SHP77 (cell line): ENCODE measurements around the gene ZFAND3.

ENCODE experiments used
- DNase-seq, 2 experiments: peaks; one replicate each; lab custom pipeline; 2025; lab: John Stamatoyannopoulos, UW

ZFAND3 gene

DNA sequence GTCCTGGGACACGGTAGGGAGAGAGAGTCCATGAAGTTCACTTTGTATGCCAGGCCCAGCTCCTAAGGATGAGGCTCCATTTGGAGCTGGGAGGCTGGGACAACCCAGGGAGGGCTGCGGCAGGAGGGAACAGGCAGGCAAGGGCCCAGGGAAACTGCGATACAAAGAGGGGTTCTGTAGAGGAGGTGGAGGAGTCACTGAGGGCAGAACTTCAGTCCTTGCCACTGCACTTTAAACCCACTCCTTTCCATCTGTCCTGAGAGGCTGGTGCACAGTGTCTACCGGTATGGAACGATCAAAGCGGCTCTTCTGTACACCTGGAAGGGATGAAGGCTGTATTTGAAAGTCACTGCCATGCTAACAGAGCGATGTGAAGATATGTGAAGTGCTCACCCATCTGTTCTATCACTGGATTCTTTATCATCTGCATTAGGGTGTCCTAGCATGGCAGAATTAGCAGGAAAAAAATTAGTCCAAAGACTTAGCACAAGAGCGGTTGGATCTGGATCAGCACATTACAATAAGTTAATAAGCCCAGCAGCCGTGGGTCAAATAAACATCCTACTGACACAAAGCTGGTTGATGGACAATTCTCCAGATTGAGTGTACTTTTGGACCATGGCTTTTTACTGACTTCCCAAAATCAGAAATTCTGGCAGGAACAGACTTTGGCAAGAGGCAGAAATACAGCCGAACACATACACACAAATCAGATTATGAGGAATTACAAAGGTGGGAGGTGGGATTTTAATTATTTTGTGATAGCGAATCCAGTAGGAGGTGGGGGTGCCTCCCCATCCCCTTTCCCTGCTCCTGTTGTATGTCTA, 20.9 kb upstream of the ZFAND3 start:
- DNase-seq, result no peak

GRCh38 chr6:37799263-37799644, 20.3 kb upstream of the ZFAND3 start:
- no peak for DNase-seq

DNA sequence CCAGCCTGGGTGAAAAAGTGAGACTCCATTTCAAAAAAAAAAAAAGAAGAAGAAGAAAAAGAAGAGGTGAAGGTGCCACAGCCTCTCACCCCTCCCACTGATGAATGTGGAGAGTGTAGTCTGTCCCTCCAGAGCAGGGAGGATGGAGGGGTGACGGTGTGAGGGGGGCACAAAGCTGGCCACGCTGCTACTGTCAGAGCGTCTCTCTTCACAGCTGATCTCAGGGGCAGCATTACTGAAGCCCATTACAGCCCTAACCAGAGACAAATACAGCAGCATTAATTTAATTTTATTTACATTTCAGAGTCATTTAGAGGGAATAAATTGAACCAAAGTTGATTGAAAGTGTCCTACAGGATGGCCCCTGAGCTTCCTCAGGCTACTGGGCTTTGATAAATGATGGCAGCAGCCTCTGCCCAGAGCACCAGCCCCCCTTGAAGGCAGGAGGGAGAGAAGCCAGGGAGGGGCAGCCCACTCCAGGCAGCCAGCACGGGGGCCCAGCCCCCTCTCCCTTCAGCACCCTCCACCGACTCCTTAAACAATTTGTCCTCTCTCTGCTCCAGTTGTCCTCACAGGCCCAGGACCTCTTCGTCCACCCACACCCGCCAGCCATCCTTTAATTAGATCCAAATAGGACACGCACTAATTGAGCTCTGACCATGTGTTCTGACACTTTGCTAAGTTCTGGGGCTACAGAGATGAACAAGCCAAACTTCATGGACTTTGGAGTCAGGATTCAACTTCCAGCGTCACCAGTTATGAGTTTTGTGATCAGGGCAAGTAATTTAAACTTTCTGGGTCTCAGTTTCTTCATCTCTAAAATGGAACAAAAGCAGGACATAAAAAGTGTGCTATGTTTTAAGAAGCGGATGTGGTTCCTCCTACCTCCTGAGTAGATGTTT, 18.6 kb upstream of the ZFAND3 start:
- no peak for DNase-seq

DNA sequence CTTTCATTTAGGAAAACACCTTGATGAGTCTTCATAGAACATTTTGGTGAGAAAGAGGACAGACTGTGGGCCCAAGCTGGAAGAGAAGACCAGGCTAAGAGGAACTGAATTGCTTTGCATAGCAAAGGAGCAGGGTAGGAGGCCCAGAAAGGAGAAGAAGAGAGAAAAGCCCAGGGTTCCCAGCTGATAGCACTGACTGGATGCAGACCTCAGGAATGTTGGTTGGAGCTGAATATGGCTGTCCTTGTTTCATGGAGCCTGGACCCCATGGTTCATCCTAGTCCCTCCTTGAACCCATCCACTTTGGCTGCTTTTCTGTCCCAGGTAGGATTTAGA, 18.0 kb upstream of the ZFAND3 start:
- no peak for DNase-seq

GRCh38 chr6:37802810-37803209, 16.7 kb upstream of the ZFAND3 start:
- no peak for DNase-seq

DNA sequence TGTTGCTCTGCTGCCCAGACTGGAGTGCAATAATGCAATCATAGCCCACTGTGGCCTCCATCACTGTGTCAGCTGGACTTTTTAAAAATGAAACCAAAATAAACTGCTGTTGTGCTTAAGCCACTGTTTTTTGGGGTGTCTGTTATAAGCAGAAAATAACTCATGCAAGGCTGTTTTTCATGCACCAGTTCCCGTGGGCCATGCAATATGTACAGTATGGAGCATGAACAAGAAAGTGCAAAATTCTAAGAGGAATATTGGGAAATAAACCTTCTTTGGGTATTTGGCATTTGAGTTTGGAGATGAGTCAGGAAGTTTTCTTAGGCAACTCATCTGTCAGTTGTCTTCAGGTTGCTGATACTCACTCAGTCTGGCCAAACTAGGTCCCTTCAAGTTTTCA, 14.9 kb upstream of the ZFAND3 start:
- DNase-seq, result no peak

DNA sequence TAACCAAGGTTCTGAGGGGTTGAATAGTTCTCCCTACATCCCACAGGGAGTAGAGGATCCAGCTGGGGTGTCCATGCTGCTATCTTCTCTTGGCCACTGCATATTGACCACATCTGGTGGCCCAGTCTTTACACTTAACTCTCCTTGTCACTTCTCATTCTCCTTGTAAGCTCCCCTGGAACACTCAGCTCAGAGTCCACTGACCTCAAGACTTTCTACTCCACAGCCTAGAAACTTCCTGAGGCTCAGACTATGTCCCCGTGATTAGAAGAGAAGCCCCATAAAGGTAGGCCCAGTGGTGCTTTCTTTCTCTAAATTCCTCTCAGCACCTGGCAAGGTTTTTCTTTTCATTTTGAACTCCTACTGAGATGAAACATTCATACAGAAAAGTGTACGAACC, 13.3 kb upstream of the ZFAND3 start:
- DNase-seq, result no peak

GRCh38 chr6:37807656-37808055, 11.9 kb upstream of the ZFAND3 start:
- peak in 1 of 2 experiments; percentile 27 for DNase-seq

- DNase-seq, result no peak
Observed at GRCh38 chr6:37809197-37809543, 10.4 kb upstream of the ZFAND3 start.

GRCh38 chr6:37812841-37813240, 6.7 kb upstream of the ZFAND3 start:
- no peak for DNase-seq

- DNase-seq, result no peak
Observed at GRCh38 chr6:37814374-37814773, 5.2 kb upstream of the ZFAND3 start.

DNA sequence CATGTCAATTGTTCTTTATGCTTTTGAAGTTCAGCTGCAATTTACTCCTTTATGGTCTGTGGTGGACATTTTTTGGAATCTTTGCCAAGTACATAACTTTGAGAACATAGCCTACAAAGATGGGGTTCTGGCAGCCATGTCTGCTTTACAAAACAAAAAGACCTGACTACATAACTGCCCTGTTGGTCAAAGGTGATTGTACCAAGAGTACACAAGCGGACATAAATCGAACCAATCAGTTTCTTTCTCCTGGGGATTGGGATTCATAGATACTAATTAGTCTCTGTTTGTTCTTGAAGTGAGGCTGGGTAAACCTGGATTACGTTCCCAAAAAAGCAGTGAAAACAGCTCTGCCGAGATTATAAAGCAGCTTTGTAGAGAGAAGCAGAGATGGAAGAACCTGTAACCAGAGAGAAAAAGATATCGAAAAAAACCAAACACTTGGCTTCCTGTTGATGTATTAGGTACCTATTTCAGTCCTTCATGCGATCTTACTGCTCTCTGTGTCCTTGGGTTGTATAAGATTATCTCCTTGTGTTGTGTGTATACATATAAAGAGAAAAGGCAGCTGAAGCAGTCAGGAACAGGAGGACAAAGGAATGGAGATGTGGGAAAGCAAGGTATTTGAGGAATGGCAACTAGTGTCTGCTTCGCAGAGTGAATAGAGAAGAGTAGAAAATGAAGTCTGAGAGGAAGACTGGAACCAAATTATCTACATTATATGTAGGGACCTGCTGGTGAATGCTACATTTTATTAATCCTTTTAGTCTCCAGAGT, 2.7 kb upstream of the ZFAND3 start:
- DNase-seq, result no peak

GRCh38 chr6:37818536-37819176, 871 bp upstream of the ZFAND3 start:
- DNase-seq, result peak; percentile 92 to 94

DNA sequence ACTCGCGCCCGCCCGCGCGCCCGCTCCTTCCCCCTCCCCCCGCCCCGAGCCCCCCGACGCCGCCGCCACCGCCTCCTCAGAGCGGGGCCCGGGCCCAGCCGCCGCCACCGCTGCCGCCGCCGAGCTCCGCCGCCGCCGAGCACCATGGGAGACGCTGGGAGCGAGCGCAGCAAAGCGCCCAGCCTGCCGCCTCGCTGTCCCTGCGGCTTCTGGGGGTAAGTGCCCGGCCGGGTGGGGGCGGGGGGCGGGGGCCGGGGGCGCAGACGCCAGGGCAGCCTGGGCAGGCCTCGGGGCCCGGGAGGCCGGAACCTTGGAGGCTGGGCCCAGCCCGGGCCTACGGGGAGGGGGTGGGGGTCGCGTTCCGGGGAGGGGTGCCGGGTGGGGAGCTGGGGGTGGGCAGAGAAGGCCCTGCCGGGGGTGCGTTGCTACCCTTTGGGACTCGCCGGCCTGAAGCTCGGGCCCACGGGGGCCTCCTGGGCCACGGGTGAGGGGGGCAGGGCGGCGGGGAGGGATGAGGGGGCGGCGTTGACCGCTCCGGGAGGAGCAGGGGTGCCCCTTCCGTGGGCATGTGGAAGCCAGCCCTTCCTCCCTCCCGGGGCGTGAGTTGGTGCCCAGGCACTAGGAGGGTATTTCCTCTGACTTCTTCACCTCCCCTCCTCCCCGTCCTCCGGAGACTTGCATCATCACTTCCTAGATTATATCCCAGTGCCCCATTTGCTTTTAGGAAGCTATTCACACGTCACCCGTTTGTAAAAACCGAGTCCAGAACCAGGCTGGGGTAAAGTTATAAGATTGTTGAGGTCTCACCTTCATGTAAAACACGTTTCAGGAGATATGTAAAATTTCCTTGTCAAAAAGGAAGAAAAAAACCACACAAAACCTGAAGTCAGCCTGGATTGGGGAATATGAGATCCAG, 533 bp downstream of the ZFAND3 start:
- peak in 1 of 2 experiments; percentile 32 for DNase-seq

DNA sequence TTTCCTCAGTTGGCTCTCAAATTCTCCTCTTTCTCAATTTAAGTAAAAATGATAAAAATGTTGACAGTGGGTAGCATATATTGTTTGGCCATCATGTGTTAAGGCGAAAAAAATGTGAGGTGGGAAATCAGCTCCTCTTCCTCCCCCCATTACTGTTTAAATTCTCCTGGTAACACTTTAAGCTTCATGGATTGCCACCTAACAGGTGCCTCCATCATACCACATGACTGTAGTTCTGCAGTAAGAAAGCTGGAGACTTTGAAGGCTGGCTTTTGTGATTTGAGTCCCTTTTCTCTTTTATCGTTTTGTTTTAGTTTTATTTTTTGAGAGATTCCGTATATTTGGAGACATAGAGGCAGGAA, 1.2 kb downstream of the ZFAND3 start:
- DNase-seq, result no peak

DNA sequence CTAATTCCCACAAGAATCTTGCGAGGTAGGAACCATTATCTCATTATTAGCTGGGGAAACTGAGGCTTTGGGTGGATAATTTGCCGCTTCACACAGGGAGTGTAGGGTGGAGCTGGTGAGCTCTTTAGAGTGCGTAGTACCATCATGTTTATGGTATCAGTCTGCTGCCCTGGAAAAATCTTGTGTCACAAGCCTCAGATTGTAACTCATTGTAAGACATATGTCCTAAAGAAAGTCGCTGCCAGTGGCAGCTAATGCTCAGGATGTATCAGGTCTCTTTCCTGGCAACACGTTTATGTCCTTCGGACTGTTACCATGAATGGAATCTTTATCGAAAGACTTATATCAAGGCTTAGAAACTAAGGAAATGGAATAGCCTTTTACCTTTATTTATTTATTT, 1.9 kb downstream of the ZFAND3 start:
- DNase-seq, result no peak

DNA sequence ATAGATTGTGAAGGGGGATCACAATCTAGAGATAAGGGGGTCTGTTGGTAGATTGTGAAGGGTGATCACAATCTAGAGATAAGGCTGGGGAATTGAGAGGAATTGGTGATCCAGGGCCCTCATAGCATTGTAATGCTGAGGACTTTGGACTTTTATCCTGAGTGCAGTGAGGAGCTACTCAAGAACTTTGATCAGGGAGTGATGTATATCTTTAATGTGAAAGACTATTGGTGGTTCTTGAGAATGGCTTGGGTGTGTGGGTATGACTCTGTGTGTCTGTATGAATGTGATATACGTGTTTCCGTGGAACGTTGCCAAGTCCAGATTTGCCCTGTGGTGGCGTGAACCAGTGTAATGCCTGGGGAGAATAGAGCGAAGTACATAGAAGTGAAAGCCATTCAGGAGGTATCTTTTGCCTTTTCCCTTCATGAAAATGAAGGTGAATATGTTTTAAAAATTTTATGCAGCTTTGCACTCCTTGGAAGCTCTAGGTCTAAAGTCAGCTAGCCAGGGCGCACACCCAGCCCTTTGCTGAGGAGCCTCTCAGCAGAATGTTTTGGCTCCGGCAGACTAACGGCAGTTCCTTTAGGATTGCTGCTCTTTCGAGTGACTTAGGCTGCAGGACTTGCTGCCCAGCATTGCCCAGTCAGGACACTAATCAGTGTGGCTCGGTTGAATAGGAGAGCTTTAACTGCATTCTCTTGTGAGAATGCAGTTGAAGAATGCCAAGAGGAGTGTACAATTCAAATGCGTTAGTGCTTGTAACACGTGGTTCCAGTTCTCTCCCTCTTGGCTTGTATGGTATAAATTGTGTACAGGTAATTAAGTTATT, 3.5 kb downstream of the ZFAND3 start:
- no peak for DNase-seq

DNA sequence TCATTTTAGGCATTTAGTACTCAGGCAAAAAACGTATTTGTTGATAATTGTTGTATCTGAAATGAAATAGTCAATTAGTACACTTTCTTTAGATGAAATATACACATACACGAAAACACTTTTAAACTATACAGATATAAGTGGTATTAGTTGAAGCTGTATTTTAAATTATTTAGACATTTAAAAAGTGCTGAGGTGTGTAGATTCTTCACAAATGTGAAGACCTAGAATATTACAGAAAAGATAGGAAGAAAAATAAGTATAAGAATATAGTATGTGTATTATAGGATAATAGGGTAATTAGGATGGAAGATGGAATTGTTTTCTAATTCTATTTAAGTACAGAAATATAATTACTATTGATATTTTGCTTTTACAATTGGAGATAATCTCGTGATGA, 4.6 kb downstream of the ZFAND3 start:
- DNase-seq, result no peak

DNA sequence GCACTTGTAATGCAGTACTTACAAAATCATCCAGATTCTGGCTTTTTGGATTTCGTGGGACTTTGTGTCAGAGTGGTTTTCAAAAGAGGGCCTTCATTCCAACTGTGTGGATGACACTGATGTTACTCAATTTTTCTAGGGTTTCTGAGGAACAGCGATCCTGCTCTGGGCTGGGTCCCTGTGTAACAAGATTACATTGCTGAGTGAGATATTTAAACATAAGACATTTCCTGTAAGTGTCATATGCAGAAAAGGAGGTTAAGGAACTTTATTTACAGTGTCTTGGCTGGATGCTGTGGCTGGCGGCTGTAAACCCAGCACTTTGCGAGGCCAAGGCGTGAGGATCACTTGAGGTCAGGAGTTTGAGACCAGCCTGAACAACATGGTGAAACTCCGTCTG, 6.7 kb downstream of the ZFAND3 start:
- DNase-seq, result no peak

DNA sequence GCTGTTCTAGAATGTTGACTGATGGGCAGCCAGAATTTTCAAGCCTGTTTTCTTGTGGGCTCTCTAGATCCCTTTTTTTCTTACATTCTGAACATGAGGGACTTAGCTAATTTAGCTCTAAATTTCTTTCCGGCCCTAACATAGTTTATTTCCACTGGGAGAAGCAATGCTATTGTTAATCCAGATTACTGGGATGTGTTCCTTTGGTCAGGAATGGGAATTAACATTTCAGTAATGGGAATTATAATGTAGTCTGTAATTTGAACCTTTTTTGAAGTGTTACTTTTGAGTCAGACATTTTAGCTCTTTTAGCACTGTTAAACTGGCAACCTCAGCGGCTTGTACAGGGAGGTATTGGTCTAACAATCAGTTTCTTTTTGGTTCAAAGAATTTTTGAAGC, 7.5 kb downstream of the ZFAND3 start:
- no peak for DNase-seq
